ENCODE measurements around the gene TLL2.

The TLL2 gene

DNA sequence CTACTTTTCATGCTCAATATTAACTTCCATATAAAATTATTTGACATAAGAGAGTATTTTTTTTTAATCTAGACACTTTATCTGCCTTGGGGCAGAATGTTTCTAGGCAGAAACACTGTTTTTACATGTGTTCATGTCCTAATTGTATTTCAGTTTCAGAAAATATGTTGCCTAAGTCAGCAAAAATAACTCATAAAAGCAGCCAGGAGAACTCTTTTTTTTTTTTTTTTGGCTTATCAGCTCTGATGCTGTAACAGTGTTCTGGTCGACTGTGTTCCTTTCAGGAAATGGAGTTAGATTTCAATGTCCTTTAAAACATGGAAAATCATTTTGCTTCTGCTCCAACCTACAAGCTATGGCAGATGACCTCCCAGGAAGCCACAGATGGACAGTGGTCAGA, 91.7 kb downstream of the TLL2 start:
- DNase-seq (ENCODE audit: low read depth in 2 of 2), result no peak

DNA sequence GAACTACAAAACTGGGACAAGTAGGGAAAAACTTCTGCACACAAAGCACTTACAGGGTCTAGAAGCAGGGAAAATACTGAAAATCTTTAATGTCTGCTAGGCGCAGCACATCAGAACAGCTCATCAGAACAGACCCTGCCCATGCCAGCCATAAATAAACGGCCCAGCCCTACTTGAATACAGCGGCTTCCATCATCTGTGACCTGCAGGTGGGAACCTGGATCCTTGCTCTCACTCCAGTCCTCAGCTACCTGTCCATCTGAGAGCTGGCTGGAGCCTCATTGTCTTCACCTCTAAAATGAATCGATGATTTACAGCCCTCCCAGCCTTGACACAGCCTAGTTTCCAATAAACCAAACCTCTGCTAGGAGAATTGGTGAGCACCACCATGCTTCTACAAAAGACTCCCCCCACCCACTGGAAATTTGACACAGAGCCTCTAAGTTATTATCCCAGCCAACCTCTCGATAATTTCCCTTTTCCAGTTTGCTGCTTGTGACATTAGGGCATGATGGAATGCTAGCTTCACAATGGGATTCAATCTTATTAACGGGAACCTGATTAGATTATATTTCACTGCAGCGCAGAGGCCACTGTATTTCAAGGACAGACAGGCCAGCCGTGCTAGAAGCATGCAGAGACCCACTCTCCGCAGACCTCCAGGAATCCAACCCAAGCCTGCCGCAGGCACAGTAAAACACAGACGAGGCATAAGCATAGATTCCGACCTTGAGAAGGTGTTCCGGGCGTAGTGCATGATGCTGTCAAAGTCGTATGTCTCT, 93.3 kb downstream of the TLL2 start:
- no peak for DNase-seq (ENCODE audit: low read depth in 2 of 2)

DNA sequence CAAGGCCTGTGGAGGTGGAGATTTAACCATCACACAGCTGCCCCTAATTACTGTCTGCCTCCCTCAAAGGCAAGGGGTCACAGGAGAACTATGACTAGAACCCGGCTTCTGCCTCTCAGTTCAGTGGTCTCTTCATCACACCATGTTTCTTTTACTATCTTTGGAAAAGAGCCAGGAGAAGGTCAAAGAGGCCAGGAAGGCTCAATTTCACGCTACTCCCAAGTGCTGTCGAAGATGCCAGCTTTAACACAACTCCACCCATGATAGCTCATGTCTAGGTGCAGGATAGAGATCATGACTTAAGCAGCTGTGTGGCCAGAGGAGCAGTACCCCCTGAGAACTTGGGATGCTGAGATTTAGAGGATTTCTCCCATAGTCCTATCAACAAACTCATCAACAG, 94.4 kb downstream of the TLL2 start:
- DNase-seq (ENCODE audit: low read depth in 2 of 2), result no peak

DNA sequence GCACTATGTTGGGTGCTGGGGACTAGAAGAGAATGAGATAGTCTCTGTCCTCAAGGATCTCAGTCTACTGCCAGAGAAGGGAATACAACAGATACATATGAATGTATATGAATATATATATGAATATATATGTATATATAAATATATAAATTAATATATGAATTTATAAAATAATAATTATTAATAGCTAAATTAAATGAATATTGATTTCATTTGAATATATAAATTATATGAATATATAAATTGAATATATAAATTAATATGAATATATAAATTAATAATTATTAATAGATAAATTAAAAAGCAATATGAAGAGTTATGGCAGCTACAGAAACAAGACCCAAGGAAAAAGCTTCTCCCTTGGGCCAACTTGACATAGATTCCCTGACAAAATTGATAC, 95.1 kb downstream of the TLL2 start:
- DNase-seq (ENCODE audit: low read depth in 2 of 2), result no peak

GRCh38 chr10:96417441-96417840, 96.3 kb downstream of the TLL2 start:
- DNase-seq (ENCODE audit: low read depth in 2 of 2), result no peak

- no peak for DNase-seq (ENCODE audit: low read depth in 2 of 2)
These were observed 97.1 kb downstream of the TLL2 start for GRCh38 chr10:96416643-96417042.

DNA sequence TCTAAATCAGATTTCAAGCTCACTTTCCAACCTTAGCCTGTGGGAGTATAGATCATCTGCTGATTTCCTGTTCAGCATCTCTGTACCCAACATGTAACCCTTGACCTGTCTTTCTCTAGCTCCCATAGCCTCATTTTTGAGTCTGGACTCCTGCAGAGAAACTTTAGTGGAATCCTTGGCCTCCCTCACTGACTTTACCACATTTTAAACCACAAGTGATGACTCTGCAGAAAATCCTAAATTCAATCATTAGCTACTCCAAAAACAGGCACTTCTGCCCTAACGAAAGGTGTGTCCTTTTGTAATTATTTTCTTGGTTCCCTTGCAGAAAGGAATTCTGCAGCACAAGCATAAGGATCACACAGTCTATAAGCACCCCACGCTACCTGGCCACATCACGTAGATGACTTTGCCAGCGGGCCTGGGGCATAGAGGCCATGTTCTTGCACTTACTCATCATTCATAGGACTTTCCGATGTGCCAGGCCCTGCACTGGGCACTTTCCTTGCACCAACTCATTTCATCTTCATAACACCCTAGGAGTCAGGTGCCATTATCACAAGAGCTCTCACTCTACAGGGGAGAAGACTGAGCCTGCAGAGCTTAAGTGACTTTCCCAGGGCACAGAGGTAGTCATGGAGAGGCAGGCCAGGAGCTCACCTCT, 97.7 kb downstream of the TLL2 start:
- DNase-seq (ENCODE audit: low read depth in 2 of 2), result no peak

DNA sequence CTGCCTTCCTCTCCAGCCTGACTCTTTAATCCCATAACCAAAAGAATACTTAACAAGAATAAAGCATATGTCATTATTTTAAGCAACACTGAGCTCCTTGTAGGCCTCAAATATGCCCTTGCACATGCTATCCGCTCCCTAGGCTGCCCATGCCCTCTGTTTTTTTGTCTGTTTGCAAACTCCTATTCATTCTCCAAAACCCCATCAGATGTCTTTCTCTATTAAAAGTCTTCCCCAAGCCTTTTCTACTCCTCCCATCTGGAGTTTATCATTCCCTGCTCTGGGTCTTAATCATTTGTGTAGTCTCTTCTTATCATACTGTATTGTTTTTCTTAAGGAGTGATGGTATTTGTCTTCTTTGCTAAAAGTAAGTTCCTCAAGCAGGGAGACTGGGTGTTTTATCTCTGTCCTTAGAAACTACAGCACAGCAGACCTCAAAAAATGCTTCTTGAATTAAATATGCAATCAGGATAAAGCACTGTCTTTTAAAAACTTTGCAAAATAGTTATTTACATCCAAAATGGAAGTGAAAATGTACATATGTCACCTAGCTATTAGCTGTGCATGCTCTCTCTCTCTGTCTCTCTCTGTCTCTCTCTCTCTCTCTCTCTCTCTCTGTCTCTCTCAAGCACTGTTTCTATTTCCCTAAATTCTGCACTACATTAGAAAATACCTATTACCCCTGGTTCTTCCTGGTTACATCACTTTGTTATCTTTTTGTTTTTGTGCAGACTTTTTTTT, 98.4 kb downstream of the TLL2 start:
- no peak for DNase-seq (ENCODE audit: low read depth in 2 of 2)

GRCh38 chr10:96414303-96414702, 99.4 kb downstream of the TLL2 start:
- no peak for DNase-seq (ENCODE audit: low read depth in 2 of 2)

DNA sequence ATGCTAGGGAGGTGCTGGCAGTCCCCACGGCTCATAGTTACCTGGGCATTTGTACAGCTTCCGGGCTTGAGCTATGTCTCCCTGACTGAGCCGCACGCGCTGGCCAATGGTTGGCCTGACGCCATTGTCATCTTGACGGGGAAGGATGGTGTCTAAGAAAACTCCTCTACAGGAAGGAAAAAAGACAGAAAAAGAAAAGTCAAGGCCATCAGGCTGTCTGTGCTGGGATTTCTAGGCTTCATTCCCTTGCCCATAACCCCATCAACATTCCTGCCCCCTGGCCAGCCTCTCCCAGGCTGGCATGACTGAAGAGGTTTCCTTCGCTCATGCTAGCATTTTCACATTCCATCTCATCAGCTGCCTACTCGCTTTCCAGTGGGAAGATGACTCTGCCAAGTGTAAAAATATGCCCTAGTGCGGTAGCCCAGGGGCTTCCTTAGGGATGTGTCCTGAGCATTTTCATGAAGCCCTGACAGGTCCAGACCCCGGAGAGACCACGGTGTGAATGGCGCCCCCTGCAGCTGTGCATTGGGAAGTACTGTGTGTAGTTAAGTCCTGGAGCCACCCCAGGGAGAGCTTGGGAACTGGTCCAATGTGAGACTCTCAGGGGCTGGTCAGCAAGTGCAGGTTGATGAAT, 100.5 kb downstream of the TLL2 start:
- no peak for DNase-seq (ENCODE audit: low read depth in 2 of 2)

DNA sequence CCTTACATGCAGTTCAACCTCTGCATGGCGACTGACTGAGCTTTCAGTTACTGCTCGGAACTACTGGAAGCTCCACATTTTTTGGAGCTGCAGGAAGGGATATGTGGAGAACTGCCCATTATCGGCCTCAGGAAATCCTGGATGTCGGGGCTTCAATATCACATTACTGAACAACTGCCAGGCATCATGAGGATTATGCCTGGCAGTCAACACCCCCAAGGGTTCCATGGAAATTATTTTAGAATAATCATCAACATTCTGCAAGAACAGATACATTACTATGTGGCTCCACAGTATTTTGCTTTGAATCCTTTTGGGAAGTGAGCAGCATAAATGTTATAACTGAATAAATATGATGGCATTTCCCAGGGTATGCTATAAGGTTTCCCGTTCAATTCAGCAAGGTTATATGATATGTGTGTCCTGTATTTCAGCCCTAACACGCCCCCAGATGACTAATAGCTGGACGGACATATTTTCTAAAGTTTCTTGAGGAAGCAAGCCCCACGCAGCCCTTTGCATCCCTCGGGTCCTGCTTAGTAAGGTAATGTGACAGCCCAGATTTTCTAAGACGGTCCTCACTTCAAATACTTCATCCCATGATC, 101.9 kb downstream of the TLL2 start:
- DNase-seq (ENCODE audit: low read depth in 2 of 2), result no peak

- no peak for DNase-seq (ENCODE audit: low read depth in 2 of 2)
These were observed 103.4 kb downstream of the TLL2 start for GRCh38 chr10:96410296-96410695.

DNA sequence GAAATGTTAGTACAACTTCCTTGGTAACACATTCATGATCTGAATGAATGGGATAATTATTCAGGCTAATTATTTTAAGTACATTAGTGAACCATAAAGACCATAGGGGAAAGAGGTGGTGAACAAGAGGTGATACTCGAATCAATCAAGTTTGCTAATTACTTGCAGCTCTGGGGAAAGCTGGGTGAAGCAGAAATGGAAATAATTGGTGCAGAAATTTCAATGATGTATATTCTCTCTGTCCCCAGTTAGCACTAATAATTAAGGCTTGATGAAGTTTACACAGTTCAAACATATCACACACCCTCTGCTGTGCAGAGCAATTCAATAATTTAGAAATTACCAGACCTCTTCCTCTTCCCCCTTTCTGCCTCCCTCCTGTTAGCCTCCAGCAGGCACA, 105.5 kb downstream of the TLL2 start:
- no peak for DNase-seq (ENCODE audit: low read depth in 2 of 2)

DNA sequence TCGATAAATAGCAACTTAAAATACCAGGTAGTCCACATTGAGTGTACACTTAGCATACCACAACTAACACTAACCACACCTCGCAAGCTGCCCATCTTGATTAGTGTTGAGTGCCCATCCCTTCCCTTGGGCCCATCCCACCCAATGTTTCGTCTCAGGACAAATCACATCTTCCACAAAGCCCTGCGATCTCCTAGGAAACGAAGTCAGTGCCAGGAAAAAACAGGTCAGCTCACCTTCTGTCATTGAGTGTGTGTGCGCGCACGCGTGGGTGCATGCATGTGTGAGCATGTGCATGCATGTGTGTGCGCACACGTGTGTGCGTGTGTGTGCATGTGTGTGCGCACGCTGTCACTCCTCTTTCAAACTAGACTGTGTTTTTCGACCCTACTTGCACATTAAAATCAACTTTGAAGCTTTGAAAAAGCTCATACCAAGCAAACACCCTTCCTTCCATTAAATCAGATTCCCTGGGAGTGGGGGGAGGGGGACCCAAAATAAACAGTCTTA, 106.1 kb downstream of the TLL2 start:
- DNase-seq (ENCODE audit: low read depth in 2 of 2), result no peak

DNA sequence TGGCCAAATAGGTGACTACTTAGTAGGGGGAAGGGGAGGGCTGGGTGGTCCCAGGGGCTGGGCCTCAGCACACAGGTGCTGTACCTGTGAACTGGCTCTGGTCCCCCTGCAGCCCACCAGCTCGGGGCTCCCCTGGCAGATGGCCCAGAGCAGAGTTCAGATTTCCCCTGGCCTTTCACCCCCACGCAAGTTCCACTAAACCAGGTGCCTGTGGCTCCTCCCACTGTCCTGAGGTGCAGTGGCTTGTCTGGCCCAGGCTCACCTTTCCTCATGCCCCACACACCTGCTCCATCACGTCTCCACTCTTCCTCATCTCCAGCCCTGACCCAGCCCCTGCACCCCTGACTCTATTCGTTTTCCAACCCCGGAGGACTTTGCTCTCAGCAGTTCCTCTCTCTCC, 107.6 kb downstream of the TLL2 start:
- DNase-seq (ENCODE audit: low read depth in 2 of 2), result no peak

DNA sequence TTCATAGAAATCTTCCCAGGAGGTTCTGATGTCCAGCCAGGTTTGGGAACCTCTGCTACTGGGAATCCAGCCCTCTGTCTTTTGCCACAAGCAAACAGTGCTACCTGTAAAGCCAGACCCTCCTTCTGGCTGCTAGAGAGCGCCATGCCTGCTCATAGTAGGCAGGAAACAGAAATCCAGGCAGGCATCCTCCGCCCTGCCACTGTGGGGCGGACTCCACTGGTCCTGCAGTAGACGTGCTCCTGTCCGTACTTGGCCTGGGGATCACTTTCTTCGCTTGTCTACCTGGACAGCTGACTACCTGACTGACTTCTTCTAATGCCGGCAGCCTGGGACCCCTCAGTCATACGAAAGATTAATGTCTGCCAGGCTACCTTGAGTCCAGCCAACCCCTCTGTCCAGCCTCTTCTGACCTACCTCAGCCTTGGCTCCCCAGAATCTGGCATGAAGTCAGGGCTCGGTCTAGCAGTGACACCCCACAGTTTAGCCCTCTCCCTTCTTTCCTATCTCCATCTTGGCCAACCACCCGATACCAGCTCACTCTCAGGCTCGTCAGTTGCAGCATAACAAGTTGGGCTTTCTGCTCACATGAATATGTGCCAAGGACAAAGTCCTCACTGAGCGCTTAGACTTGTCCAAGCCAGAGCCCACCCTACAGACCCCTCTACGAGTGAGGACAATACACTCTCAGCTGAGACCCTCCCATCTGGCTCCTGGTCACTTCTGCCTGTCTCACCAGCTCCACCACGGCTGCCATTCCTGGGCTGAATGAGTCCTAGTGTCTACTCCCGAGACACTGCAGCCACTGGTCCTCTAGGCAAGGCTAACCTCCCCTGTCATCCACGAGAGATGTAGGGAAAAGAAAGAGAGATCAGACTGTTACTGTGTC, 111.1 kb downstream of the TLL2 start:
- no peak for DNase-seq (ENCODE audit: low read depth in 2 of 2)

GRCh38 chr10:96401036-96401435, 112.7 kb downstream of the TLL2 start:
- no peak for DNase-seq (ENCODE audit: low read depth in 2 of 2)

DNA sequence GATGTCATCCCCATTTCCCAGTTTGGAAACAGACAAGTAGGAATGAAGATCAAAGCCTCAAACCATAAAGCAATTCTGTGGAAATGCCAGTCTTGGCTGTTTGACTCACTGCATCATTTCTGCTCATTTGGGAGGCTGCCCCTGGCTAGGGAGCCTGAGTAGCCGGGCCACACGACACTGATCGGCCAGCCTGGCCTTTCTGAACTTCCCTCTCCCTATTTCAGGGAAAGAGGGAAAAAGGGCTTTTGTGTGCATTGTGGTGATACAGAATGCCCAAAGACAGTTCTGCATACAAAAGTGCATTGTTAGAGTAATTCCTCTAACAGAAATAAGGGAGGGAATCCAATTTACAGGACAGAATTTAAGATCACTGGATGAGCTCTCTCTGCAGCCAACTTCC, 113.3 kb downstream of the TLL2 start:
- DNase-seq (ENCODE audit: low read depth in 2 of 2), result no peak

GRCh38 chr10:96397902-96398301, 115.8 kb downstream of the TLL2 start:
- DNase-seq (ENCODE audit: low read depth in 2 of 2), result no peak

- peak; percentile 20 for DNase-seq (ENCODE audit: low read depth in 2 of 2)
These were observed 117.5 kb downstream of the TLL2 start for GRCh38 chr10:96395931-96396877.
